ENCODE results near the gene ZAP70.

The ZAP70 gene

DNA sequence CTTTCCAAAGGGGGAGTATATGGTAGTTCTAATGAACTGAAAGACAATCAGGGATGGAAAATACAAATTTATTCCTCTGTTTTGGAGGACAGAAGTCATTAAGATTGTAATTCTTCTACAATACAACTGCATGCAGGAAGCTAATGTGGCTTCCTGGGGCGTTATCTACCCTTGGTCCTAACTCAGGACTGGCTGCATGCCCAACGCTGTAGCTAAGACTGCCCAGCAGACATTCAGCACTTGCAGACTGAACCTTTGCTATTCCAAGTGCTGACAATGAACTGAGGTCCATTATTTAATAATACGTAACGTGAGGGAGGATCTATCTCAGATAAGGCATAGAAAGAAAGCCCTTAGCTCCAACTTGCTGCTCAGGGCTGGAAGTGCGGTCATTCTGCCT, 53.2 kb downstream of the ZAP70 start:
- no peak for TF ChIP-seq ZFX (IDR thresholded peaks at IDR 0.05; ENCODE audit: borderline replicate concordance)
- TF ChIP-seq, protein P1, sequence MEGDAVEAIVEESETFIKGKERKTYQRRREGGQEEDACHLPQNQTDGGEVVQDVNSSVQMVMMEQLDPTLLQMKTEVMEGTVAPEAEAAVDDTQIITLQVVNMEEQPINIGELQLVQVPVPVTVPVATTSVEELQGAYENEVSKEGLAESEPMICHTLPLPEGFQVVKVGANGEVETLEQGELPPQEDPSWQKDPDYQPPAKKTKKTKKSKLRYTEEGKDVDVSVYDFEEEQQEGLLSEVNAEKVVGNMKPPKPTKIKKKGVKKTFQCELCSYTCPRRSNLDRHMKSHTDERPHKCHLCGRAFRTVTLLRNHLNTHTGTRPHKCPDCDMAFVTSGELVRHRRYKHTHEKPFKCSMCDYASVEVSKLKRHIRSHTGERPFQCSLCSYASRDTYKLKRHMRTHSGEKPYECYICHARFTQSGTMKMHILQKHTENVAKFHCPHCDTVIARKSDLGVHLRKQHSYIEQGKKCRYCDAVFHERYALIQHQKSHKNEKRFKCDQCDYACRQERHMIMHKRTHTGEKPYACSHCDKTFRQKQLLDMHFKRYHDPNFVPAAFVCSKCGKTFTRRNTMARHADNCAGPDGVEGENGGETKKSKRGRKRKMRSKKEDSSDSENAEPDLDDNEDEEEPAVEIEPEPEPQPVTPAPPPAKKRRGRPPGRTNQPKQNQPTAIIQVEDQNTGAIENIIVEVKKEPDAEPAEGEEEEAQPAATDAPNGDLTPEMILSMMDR (IDR thresholded peaks at IDR 0.05), result no peak
- H3K27ac ChIP-seq, result no peak overlapping the region

- no peak overlapping the region for H3K27ac ChIP-seq
- TF ChIP-seq, protein P1 (IDR thresholded peaks at IDR 0.05), result no peak
- no peak for TF ChIP-seq ZFX (IDR thresholded peaks at IDR 0.05; ENCODE audit: borderline replicate concordance)
Observed at GRCh38 chr2:97769308-97769707, 55.9 kb downstream of the ZAP70 start.

- H3K27ac ChIP-seq, result no peak overlapping the region
- no peak for TF ChIP-seq ZFX (IDR thresholded peaks at IDR 0.05; ENCODE audit: borderline replicate concordance)
Observed at GRCh38 chr2:97769711-97770110, 56.3 kb downstream of the ZAP70 start.

DNA sequence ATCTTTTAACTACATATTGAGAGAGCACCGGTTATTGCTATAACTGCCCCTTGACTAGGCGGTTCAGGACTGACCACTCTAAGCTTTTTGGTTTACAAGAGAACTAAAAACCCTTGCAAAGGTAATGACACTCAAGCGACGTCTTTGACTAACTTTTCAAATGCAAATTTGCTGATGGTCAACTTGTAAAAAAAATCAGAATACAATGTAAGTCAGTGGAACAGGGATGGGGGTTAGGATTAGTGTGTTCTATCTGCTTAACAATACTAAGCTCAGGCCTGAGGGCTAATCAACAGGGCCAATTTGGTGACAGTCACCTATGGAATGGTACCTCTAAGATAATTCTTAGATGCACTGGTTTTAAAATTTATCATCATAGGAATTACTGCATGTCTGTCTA, 57.1 kb downstream of the ZAP70 start:
- TF ChIP-seq, protein P1 (IDR thresholded peaks at IDR 0.05), result no peak
- no peak for TF ChIP-seq ZFX (IDR thresholded peaks at IDR 0.05; ENCODE audit: borderline replicate concordance)
- no peak overlapping the region for H3K27ac ChIP-seq

- no peak overlapping the region for H3K27ac ChIP-seq
- TF ChIP-seq, protein P1 (IDR thresholded peaks at IDR 0.05), result peak; percentile 57
- no peak for TF ChIP-seq ZFX (IDR thresholded peaks at IDR 0.05; ENCODE audit: borderline replicate concordance)
Observed at GRCh38 chr2:97774425-97774824, 61.0 kb downstream of the ZAP70 start.

DNA sequence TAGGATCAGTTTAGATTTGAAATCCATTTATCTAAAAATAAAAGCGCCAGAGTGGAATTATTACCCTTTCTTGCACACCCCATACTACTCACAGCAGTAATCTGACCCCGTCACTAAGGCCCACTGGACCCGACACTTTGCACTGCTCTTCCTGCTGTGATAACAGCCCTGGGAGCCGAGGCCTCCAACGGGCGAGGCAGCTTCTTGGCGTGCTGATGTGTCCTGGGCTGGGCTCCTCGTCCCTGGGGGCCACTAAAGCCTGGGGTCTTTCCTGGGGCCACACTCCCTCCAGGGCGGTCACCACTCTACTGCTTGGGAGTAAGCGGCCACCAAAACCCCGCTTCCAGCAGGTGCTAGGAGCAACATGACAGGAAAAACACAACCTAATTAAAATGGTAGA, 61.7 kb downstream of the ZAP70 start:
- no peak overlapping the region for H3K27ac ChIP-seq
- TF ChIP-seq, protein P1 (IDR thresholded peaks at IDR 0.05), result no peak
- no peak for TF ChIP-seq ZFX (IDR thresholded peaks at IDR 0.05; ENCODE audit: borderline replicate concordance)

GRCh38 chr2:97779141-97779540, 65.8 kb downstream of the ZAP70 start:
- H3K27ac ChIP-seq, result no peak overlapping the region
- TF ChIP-seq ZFX (IDR thresholded peaks at IDR 0.05; ENCODE audit: borderline replicate concordance), result no peak
- TF ChIP-seq, protein P1 (IDR thresholded peaks at IDR 0.05), result no peak

DNA sequence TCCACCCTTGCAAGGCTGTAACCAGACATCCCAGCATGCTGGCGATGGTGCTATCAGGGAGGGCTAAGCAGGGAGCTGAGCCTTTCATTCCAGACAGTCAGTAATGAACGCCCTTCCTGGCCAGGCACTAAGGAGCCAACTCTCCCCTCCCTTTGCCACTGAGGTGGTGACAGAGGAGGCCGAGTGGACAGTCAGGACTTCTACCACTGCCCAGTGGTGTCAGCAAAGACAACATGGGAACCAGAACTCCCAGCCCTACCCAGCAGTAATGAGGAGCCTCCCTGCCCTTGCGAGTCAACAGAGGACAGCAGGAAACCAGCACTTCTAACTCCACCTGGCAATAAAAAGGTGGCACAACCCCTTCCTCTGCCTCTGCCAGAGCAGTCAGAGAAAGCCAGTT, 68.6 kb downstream of the ZAP70 start:
- TF ChIP-seq, protein P1 (IDR thresholded peaks at IDR 0.05), result no peak
- TF ChIP-seq ZFX (IDR thresholded peaks at IDR 0.05; ENCODE audit: borderline replicate concordance), result no peak
- no peak overlapping the region for H3K27ac ChIP-seq

Measured in 22Rv1 (cell line).